GM12865 (cell line): ENCODE data around the gene TMC3.

Experiments used
- DNase-seq: peaks from one replicate; pipeline ENCODE4 v3.0.0; 2010; ENCODE audit warnings: low read depth
- H3K4me3 ChIP-seq: 2 replicates; pipeline ENCODE4 v1.5.1; 2011; ENCODE audit warnings: mild to moderate bottlenecking, low read depth, low read length, control low read depth
- TF ChIP-seq, protein P1 (sequence below): IDR thresholded peaks from 2 replicates; pipeline ENCODE4 v1.5.1; 2011; ENCODE audit warnings: low read length, control low read depth, low read depth, inconsistent platforms; ENCODE audit not compliant: insufficient read depth; ENCODE audit errors: missing control alignments

The TMC3 gene

GRCh38 chr15:81294516-81294880, 79.5 kb downstream of the TMC3 start:
- peak overlapping the region; percentile 62 for H3K4me3 ChIP-seq
- TF ChIP-seq, protein P1, sequence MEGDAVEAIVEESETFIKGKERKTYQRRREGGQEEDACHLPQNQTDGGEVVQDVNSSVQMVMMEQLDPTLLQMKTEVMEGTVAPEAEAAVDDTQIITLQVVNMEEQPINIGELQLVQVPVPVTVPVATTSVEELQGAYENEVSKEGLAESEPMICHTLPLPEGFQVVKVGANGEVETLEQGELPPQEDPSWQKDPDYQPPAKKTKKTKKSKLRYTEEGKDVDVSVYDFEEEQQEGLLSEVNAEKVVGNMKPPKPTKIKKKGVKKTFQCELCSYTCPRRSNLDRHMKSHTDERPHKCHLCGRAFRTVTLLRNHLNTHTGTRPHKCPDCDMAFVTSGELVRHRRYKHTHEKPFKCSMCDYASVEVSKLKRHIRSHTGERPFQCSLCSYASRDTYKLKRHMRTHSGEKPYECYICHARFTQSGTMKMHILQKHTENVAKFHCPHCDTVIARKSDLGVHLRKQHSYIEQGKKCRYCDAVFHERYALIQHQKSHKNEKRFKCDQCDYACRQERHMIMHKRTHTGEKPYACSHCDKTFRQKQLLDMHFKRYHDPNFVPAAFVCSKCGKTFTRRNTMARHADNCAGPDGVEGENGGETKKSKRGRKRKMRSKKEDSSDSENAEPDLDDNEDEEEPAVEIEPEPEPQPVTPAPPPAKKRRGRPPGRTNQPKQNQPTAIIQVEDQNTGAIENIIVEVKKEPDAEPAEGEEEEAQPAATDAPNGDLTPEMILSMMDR, result peak; percentile 49
- peak; percentile 68 for DNase-seq

- peak overlapping the region; percentile 62 for H3K4me3 ChIP-seq
- TF ChIP-seq, protein P1, result no peak
- DNase-seq, result peak; percentile 95
Observed at GRCh38 chr15:81293728-81294515, 80.1 kb downstream of the TMC3 start.

DNA sequence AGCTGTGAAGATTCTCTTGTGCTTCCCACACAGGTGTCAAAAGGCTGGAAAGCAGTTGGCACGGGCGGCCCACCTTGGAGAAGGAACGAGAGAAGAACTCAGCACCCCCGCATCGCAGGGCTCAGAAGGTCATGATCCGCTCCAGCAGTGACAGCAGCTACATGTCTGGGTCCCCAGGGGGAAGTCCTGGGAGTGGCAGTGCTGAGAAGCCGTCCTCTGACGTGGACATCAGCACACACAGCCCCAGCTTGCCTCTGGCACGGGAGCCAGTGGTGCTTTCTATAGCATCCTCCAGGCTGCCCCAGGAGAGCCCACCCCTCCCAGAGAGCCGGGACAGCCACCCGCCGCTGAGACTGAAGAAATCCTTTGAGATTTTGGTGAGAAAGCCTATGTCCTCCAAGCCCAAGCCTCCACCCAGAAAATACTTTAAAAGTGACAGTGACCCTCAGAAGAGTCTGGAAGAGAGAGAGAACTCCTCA, 81.5 kb downstream of the TMC3 start:
- TF ChIP-seq, protein P1, result no peak
- DNase-seq, result peak; percentile 83
- peak overlapping the region; percentile 62 for H3K4me3 ChIP-seq

DNA sequence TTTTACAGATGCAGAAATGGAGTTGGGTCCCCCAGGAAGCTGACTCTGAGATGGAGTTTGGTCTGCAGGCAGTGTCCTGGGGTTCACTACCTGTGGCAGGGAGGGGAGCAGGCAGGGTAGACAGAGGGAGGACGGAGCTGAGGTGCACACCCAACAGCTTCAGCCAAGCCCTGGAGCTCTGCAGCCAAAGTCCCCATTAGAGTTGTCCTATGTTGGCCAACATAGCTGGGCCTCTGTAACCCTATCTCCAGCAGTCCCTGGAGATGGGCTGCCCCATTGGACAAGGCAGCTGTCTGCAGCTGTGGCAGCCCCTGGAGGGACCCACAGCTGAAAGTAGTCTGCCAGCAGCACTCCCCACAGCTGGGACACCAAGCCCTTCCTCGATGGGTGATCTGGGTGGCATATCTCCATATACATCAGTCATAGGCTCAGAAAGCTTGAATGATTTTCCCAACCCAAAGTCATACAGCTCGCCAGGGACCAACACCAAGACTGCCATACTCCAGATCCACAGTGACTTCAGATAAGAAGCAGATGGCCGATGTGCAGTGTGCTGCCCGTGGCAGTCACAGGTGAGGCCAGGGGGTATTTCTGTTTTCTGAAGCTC, 82.0 kb downstream of the TMC3 start:
- TF ChIP-seq, protein P1, result no peak
- DNase-seq, result no peak
- H3K4me3 ChIP-seq, result peak overlapping the region; percentile 5; the same call in 1 of the 2 replicates

DNA sequence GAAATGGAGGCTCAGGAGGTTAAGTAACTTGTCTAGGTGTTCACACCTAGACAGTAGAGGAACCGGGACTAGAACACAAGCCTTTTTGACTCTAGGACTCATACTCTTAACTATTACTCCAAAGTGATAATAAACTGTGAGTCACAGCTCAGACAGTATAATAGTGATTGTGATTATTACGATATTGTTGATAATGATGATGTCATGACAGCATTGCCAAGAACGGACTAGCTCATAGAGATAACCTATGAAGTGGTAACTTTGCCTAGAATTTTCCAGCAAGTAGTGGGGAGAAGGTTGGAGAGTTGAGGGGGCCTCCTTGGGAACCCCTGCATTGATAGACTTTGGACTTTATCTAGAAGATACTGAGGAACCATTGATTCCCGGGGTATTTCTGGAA, 84.1 kb downstream of the TMC3 start:
- no peak overlapping the region for H3K4me3 ChIP-seq
- DNase-seq, result no peak
- TF ChIP-seq, protein P1, result no peak

DNA sequence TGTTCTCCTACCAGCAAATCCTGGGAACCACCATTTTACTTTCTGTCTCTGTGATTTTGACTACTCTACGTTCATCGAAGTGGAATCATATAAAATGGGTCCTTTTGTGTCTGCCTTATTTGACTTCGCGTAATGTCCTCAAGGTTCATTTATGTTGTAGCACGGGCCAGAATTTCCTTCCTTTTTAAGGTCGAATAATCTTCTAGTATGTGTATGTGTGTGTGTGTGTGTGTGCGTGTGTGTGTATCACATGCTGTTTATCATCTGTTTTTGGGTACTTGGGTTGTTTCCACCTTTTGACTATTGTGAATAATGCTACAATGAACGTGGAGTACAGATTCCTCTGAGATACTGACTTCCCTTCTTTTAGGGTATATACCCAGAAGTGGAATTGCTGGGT, 85.4 kb downstream of the TMC3 start:
- no peak overlapping the region for H3K4me3 ChIP-seq
- TF ChIP-seq, protein P1, result no peak
- DNase-seq, result no peak
